ENCODE data around the gene AMACR. TPM values are rescaled to one million over a fixed set of nuclear protein-coding genes. Genes with fewer than 3 reads are reported as not detected.

Gene AMACR
- total RNA-seq, 1 donor from 2014 or later: 6.0 TPM

DNA sequence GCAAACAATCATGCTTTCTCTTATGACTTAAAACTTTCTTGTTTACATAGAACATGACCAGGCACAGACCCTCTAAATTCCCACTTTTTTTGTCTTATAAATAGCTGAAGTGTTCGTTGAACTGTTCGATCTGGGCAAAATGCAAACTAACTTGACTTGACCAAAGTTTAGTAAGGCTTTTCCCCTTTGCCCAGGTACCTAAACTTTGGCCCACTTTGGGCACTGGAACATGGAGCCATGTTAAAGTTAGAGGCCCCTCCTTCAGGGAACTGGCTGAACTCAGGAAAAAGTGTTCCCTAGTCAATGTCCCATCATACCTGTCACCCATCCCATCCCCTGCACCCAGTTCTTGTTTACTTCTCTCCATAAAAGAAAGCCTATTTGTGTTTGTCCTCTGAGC, 9.4 kb upstream of the AMACR start:
- TF ChIP-seq, protein P1, sequence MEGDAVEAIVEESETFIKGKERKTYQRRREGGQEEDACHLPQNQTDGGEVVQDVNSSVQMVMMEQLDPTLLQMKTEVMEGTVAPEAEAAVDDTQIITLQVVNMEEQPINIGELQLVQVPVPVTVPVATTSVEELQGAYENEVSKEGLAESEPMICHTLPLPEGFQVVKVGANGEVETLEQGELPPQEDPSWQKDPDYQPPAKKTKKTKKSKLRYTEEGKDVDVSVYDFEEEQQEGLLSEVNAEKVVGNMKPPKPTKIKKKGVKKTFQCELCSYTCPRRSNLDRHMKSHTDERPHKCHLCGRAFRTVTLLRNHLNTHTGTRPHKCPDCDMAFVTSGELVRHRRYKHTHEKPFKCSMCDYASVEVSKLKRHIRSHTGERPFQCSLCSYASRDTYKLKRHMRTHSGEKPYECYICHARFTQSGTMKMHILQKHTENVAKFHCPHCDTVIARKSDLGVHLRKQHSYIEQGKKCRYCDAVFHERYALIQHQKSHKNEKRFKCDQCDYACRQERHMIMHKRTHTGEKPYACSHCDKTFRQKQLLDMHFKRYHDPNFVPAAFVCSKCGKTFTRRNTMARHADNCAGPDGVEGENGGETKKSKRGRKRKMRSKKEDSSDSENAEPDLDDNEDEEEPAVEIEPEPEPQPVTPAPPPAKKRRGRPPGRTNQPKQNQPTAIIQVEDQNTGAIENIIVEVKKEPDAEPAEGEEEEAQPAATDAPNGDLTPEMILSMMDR (IDR thresholded peaks at IDR 0.05): no peak
- no peak for DNase-seq
- Mint-ChIP-seq H3K4me1 (no peaks in the 10 kb centered on the region), H3K36me3 (ENCODE audit: low read depth) (peaks cover 27% of the 10 kb centered on the region), H3K4me3 (no peak overlapping the region), H3K9me3 (peaks cover 4% of the 10 kb centered on the region), H3K27ac (no peak overlapping the region), H3K27me3 (no peaks in the 10 kb centered on the region)
- ATAC-seq (ENCODE audit: low read depth): no peak
- POLR2A ChIA-PET: no interaction called here
- CTCF ChIA-PET: interaction anchor here (1.4 kb wide), 1 partner anchor 21 kb away, joined by 3 read pairs; no protein-coding TSS in a partner anchor
- intact Hi-C loops (cut with micrococcal nuclease): no loop called here

DNA sequence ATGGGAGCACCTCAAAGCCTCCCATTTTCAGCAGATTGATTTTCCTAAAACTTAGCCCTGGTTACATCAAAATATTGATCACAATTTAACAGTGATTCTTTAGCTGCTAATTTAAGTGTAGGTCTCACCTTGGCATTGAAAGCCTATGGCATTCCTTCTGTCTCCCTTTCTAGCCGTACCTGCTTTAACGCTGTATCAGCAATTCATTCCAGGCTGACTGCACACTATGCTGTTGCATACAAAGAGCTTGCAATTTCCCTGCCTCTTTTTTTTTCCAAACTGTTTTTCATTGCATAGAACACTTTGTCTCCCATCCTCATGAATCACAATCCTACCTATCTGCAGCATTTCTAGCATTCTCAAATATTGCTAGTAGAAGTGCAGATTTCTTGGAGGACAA, 8.9 kb upstream of the AMACR start:
- POLR2A ChIA-PET: no interaction called here
- no peak overlapping the region for H3K4me3 Mint-ChIP-seq
- CTCF ChIA-PET: no interaction called here
- ATAC-seq (ENCODE audit: low read depth) (no peak), DNase-seq (no peak)
- no peaks in the 10 kb centered on the region for H3K4me1 Mint-ChIP-seq
- no peak overlapping the region for H3K27ac Mint-ChIP-seq
- TF ChIP-seq, protein P1 (IDR thresholded peaks at IDR 0.05): no peak
- intact Hi-C loops (cut with micrococcal nuclease): no loop called here
- peaks cover 4% of the 10 kb centered on the region for H3K9me3 Mint-ChIP-seq
- no peaks in the 10 kb centered on the region for H3K27me3 Mint-ChIP-seq
- H3K36me3 Mint-ChIP-seq (ENCODE audit: low read depth): peaks cover 23% of the 10 kb centered on the region

DNA sequence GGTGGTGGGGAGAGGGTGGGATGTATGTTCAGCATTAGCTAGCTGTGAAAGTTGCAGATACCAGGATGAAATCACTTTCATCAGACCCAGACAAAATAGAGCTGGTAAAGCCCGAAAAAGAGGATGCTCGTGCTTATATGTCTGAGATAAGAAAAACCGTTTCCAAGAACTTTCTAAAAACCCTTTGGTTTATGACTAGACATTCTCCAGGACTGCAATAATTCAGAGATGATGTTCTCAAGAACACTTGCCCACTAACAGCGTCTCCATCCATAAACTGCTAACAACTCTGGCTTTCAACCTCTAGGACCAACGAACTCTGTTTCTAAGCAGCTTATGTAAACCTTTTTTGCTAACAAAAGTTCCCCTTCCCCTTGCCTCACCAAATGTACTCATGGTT, 8.4 kb upstream of the AMACR start:
- intact Hi-C loops (cut with micrococcal nuclease): no loop called here
- TF ChIP-seq, protein P1 (IDR thresholded peaks at IDR 0.05): no peak
- ChIA-PET POLR2A (no interaction called here), CTCF (no interaction called here)
- Mint-ChIP-seq H3K4me1 (no peaks in the 10 kb centered on the region), H3K36me3 (ENCODE audit: low read depth) (peaks cover 19% of the 10 kb centered on the region), H3K27ac (no peak overlapping the region), H3K4me3 (no peak overlapping the region), H3K27me3 (no peaks in the 10 kb centered on the region), H3K9me3 (peaks cover 4% of the 10 kb centered on the region)
- no peak for ATAC-seq (ENCODE audit: low read depth)
- DNase-seq: no peak

DNA sequence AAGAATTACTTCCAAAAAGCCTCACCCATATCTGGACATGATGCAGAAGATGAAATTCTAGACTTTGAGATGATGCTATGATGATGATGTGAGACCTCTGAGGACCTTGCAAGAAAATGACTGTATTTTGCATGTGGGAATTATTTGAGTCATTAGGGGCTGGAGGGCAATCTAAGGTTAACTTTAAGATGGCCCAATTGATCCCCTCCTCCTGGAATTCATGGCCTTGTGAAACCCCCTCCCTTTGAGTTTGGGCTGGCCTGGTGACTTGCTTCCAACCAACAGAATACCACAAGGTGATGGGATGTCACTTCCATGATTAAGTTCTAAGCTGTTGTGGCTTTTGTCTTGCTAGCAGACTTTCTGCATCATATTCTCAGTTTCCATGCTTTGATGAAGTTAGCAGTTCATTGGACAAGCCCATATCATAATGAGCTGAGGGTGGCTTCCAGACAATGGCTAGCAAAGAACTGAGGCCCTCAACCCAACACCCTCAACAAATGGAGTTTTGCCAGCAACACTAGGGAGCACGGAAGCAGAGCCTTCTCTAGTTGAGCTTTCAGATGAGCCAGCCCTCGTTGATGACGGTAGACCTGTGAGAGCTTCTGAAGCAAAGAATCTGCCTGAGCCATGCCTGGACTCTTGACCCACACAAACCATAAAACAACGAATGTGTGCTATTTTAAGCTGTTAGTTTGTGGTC, 7.4 kb upstream of the AMACR start:
- no peak overlapping the region for H3K27ac Mint-ChIP-seq
- ChIA-PET CTCF (no interaction called here), POLR2A (no interaction called here)
- H3K9me3 Mint-ChIP-seq: peaks cover 4% of the 10 kb centered on the region
- H3K4me1 Mint-ChIP-seq: no peaks in the 10 kb centered on the region
- ATAC-seq (ENCODE audit: low read depth) (no peak), DNase-seq (no peak)
- intact Hi-C loops (cut with micrococcal nuclease): no loop called here
- TF ChIP-seq, protein P1 (IDR thresholded peaks at IDR 0.05): no peak
- H3K4me3 Mint-ChIP-seq: no peak overlapping the region
- no peaks in the 10 kb centered on the region for H3K27me3 Mint-ChIP-seq
- H3K36me3 Mint-ChIP-seq (ENCODE audit: low read depth): peaks cover 9% of the 10 kb centered on the region

DNA sequence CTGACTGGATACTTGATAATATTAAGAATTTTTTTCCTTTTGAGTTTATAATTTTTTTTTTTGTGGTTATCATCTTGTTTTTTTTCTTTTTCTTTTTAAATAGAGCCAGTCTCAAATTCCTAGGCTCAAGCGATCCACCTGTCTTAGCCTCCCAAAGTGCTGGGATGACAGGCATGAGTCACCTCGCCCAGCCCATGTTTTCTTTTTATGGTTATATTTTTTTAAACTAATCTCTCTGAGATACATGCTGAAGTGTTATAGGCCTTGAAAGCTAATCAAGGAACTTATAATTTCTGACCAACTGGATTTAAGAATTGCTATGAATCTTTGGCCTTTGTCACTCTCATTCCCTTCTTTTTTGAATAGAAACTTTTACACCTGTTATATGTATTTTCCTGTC, 6.8 kb upstream of the AMACR start:
- ATAC-seq (ENCODE audit: low read depth) (no peak), DNase-seq (no peak)
- POLR2A ChIA-PET: no interaction called here
- TF ChIP-seq, protein P1 (IDR thresholded peaks at IDR 0.05): no peak
- H3K36me3 Mint-ChIP-seq (ENCODE audit: low read depth): peaks cover 3% of the 10 kb centered on the region
- H3K4me3 Mint-ChIP-seq: no peak overlapping the region
- intact Hi-C loops (cut with micrococcal nuclease): no loop called here
- peaks cover 4% of the 10 kb centered on the region for H3K9me3 Mint-ChIP-seq
- H3K27me3 Mint-ChIP-seq: no peaks in the 10 kb centered on the region
- CTCF ChIA-PET: no interaction called here
- H3K4me1 Mint-ChIP-seq: peaks cover 1% of the 10 kb centered on the region
- H3K27ac Mint-ChIP-seq: no peak overlapping the region

Measured in activated B cell treated with CpG ODN at 0.5 μM for 24 hours (primary cell).